ENCODE measurements around the gene ABHD16B.
A peak's percentile ranks its signal among the peaks of the same experiment; 100 is the strongest.

- peak in 1 of 3 experiments; percentile 14 for TF ChIP-seq CTCF (optimal IDR thresholded peaks at IDR 0.05 in 1 of 3, IDR thresholded peaks at IDR 0.05 in 1 of 3, conservative IDR thresholded peaks at IDR 0.05 in 1 of 3; ENCODE audit: extremely low read depth in 1 of 3, insufficient read depth in 2 of 3, low read length in 3 of 3)
- TF ChIP-seq EZH2 (IDR thresholded peaks at IDR 0.05; ENCODE audit: low read length) = no peak
These were observed 30.0 kb downstream of the ABHD16B start for GRCh38 chr20:63891061-63892002.

All from keratinocyte (primary cell).